ENCODE measurements around the gene WNT9A. TPM values are rescaled to one million over a fixed set of nuclear protein-coding genes. Genes with fewer than 3 reads are reported as not detected.

Gene WNT9A
- total RNA-seq, 4 donors from 2014 or later, result 0.72 to 2.5 (median 1.2) TPM

DNA sequence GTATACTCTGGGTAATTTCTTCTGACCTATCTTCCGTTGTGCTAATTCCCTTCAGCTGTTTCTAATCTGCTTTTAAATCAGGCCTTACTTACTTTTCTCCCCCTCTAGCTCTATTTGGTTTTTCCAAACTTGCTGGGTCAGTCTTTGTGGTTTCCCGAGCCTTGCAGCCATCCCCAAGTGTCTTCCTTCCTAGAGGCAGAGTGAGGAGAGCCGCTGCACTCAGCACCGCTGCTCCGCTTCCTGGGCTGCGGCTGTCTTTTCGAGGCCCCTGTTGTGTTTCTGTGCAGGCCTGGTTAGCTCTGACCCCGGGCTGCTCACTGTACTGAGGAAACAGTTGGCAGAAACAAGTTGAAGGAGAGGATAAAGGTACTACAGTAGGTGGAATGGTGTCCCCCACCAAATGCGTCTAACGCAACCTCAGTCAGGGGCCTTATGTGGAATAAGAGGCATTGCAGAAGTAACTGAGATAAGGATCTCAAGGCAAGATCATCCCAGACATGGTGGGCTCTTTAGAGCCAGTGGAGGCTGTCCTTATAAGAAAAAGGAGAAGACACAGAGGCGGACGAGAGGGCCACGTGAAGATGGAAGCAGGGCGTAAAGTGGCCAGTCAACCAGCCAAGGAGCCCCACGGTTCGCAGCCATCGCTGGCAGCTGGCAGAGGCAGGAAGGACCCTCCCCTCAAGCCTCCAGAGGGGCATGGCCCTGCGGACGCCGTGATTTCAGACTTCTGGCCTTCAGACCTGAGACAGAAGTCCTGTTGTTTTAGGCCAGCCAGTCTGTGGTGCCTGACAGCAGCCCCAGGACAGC, 10.5 kb downstream of the WNT9A start:
- DNase-seq (ENCODE audit: low spot score in 2 of 2), result peak in 1 of 2 donors; percentile 57
- 89 to 91% methylated on average over 20 of the region's 20 CpGs for WGBS, 2 donors
- intact Hi-C loops (cut with DNase I; ENCODE audit: low total_unique reads), result no loop called here
- no peak for TF ChIP-seq POLR2A (IDR thresholded peaks at IDR 0.05)
- TF ChIP-seq, protein P1, sequence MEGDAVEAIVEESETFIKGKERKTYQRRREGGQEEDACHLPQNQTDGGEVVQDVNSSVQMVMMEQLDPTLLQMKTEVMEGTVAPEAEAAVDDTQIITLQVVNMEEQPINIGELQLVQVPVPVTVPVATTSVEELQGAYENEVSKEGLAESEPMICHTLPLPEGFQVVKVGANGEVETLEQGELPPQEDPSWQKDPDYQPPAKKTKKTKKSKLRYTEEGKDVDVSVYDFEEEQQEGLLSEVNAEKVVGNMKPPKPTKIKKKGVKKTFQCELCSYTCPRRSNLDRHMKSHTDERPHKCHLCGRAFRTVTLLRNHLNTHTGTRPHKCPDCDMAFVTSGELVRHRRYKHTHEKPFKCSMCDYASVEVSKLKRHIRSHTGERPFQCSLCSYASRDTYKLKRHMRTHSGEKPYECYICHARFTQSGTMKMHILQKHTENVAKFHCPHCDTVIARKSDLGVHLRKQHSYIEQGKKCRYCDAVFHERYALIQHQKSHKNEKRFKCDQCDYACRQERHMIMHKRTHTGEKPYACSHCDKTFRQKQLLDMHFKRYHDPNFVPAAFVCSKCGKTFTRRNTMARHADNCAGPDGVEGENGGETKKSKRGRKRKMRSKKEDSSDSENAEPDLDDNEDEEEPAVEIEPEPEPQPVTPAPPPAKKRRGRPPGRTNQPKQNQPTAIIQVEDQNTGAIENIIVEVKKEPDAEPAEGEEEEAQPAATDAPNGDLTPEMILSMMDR (IDR thresholded peaks at IDR 0.05), result no peak
- no peak overlapping the region for H3K4me3 ChIP-seq (ENCODE audit: low read depth, poor library complexity, severe bottlenecking)

DNA sequence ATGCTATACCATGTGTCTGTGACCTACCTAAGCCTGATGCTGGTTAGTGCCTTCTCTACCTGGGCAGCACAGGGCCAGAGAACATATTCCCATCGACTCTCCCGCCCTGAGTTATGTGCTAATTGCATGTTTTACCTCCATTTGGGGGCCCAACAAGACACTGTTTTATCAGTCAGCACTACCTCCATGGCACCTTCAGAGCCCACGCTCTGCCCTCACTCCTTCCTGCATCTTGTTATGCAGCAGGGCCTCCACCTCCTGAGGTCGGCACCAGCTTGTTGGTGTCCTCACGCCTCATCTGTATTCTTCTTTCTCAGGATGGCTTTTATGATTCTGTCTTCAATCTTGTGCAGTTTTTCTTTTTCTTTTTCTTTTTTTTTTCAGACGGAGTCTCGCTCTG, 11.9 kb downstream of the WNT9A start:
- WGBS, 2 donors, result 94 to 96% methylated on average over 7 of the region's 7 CpGs
- DNase-seq (ENCODE audit: low spot score in 2 of 2), result no peak
- TF ChIP-seq, protein P1 (IDR thresholded peaks at IDR 0.05), result no peak
- TF ChIP-seq POLR2A (IDR thresholded peaks at IDR 0.05), result no peak
- intact Hi-C loops (cut with DNase I; ENCODE audit: low total_unique reads), result no loop called here
- no peak overlapping the region for H3K4me3 ChIP-seq (ENCODE audit: low read depth, poor library complexity, severe bottlenecking)

DNA sequence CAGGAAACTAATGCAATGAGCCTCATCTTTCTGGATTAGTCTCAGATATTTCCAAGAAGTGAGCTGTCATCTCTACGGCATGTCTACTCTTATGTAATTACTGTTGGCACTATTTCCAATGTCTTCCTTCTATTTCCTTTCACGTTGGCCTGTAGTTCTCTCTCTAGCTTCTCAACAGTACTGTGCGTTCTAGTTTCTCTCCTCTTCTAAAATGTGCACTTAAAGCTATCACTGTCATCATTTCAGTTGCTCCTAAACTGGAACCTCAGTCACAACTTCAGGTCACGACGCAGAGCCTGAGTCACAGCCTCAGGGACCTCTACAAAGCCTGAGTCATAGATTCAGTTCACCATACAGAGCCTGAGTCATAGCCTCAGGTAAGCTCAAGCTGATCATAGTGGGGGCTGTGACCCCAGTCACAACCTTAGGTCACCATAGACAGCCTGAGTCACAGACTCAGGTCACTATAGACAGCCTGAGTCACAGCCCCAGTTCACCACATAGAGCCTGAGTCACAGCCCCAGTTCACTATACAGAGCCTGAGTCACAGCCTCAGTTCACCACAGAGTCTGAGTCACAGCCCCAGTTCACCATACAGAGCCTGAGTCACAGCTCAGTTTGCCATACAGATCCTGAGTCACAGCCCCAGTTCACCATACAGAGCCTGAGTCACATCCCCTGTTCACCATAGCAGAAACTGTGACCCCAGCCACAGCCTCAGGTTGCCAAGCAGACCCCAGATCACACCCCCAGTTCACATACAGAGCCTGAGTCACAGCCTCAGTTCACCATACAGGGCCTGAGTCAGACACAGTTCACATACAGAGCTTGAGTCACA, 13.0 kb downstream of the WNT9A start:
- no peak for TF ChIP-seq POLR2A (IDR thresholded peaks at IDR 0.05)
- TF ChIP-seq, protein P1 (IDR thresholded peaks at IDR 0.05), result no peak
- no peak overlapping the region for H3K4me3 ChIP-seq (ENCODE audit: low read depth, poor library complexity, severe bottlenecking)
- intact Hi-C loops (cut with DNase I; ENCODE audit: low total_unique reads), result no loop called here
- DNase-seq (ENCODE audit: low spot score in 2 of 2), result no peak
- WGBS, 2 donors, result 13 to 23% methylated on average over 5 of the region's 5 CpGs

DNA sequence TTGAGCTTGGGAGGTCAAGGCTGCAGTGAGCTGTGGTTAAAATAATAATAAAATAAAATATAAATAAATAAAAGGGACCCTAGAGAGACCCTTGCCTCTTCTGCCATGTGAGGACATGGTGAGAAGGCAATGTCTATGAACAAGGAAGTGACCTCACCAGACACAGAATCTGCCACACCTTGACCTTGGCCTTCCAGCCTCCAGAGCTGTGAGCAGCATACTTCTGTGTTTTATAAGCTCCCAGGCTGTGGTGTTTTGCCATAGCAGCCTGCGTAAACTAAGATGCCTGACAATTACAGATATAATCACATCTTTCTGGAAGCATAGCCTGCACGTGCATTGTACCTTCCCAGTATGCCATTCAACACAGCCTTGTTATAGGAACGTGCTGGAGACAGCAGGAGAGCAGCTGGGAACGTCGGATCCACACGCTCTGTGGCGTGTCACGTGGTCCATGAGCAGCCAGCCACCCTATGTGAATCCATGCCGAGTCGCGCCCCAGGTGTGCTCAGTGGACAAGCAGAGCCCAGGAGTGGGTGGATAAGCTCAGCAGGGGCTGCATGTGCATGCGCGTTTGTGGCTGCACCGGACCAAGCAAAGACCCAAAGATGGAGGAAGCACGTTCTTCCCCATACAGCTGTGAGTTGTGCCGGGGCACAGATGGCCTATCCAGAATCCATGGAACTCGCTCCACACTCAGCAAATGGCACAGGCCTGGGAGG, 17.8 kb downstream of the WNT9A start:
- TF ChIP-seq, protein P1 (IDR thresholded peaks at IDR 0.05), result no peak
- TF ChIP-seq POLR2A (IDR thresholded peaks at IDR 0.05), result no peak
- 80 to 97% methylated on average over 9 to 17 of the region's 17 CpGs for WGBS, 2 donors
- DNase-seq (ENCODE audit: low spot score in 2 of 2), result no peak
- H3K4me3 ChIP-seq (ENCODE audit: low read depth, poor library complexity, severe bottlenecking), result no peak overlapping the region
- intact Hi-C loops (cut with DNase I; ENCODE audit: low total_unique reads), result no loop called here

DNA sequence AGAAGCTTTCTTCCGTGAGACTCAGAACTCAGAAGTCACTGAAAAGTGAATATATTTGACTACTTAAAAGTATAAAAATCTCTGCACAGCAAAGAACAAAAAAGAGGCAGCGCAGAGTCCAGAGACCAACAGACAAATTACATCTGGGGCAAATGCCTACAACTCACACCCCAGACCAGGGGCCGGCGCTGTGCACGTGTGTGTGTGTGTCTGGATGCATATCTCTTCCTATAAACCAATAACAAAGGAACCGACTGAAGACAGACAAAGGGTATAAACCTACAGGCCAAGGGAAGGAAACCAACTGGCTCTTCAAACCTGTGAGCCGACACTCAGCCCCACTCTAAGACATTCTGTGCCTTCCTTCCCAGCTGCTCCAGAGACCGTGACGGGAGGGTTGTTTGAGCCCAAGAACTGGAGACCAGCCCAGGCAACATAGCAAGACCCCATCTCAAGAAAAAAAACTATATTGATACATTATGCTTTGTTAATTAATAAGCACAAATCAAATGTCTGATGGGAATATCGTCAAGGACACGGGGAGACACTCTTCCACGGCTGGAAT, 18.8 kb downstream of the WNT9A start:
- 87 to 91% methylated on average over 12 of the region's 12 CpGs for WGBS, 2 donors
- TF ChIP-seq, protein P1 (IDR thresholded peaks at IDR 0.05), result no peak
- TF ChIP-seq POLR2A (IDR thresholded peaks at IDR 0.05), result no peak
- H3K4me3 ChIP-seq (ENCODE audit: low read depth, poor library complexity, severe bottlenecking), result no peak overlapping the region
- no peak for DNase-seq (ENCODE audit: low spot score in 2 of 2)
- intact Hi-C loops (cut with DNase I; ENCODE audit: low total_unique reads), result no loop called here

All from lower leg skin (tissue), 4 donors.